ENCODE data around the gene DOP1A.

DOP1A gene, protein sequence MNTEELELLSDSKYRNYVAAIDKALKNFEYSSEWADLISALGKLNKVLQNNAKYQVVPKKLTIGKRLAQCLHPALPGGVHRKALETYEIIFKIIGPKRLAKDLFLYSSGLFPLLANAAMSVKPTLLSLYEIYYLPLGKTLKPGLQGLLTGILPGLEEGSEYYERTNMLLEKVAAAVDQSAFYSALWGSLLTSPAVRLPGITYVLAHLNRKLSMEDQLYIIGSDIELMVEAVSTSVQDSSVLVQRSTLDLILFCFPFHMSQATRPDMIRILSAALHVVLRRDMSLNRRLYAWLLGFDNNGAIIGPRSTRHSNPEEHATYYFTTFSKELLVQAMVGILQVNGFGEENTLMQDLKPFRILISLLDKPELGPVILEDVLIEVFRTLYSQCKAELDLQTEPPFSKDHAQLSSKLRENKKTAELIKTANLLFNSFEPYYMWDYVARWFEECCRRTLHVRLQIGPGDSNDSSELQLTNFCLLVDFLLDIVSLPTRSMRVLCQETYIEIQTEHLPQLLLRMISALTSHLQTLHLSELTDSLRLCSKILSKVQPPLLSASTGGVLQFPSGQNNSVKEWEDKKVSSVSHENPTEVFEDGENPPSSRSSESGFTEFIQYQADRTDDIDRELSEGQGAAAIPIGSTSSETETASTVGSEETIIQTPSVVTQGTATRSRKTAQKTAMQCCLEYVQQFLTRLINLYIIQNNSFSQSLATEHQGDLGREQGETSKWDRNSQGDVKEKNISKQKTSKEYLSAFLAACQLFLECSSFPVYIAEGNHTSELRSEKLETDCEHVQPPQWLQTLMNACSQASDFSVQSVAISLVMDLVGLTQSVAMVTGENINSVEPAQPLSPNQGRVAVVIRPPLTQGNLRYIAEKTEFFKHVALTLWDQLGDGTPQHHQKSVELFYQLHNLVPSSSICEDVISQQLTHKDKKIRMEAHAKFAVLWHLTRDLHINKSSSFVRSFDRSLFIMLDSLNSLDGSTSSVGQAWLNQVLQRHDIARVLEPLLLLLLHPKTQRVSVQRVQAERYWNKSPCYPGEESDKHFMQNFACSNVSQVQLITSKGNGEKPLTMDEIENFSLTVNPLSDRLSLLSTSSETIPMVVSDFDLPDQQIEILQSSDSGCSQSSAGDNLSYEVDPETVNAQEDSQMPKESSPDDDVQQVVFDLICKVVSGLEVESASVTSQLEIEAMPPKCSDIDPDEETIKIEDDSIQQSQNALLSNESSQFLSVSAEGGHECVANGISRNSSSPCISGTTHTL (N-terminal part only)

GRCh38 chr6:83067448-83068439 is at the start of gene DOP1A:
TSS of gene DOP1A (plus strand) at chr6:83067671. CDS start at chr6:83096978, 29,307 bp downstream.
- peak within 1 kb of the TSS; percentile 84 for H3K4me3 ChIP-seq (ENCODE audit: low read depth, low read length)
- peak; percentile 83 for TF ChIP-seq CTCF (IDR thresholded peaks at IDR 0.05; ENCODE audit: borderline replicate concordance, insufficient read depth, low read depth, low read length)

DNA sequence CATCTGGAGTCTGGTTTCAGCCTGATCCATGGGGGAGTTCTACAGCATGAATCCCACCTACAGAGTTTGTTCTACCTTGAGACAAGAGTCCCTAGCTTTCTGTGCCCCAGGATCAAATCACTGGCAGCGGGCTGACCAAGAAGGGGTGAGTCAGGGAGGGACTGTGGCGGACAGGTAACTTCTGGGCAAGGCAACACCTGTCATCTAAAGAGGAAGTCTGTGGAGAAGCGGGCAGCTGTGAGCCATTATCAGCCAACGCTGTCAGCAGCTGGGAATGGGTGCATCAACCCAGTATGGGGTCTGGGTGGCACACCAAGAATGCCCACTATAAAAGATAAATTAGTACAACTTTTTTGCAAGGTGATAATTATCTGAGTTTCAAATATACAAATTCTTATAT is 47.7 kb upstream of the DOP1A start:
- no peak for TF ChIP-seq CTCF (IDR thresholded peaks at IDR 0.05; ENCODE audit: borderline replicate concordance, insufficient read depth, low read depth, low read length)

DNA sequence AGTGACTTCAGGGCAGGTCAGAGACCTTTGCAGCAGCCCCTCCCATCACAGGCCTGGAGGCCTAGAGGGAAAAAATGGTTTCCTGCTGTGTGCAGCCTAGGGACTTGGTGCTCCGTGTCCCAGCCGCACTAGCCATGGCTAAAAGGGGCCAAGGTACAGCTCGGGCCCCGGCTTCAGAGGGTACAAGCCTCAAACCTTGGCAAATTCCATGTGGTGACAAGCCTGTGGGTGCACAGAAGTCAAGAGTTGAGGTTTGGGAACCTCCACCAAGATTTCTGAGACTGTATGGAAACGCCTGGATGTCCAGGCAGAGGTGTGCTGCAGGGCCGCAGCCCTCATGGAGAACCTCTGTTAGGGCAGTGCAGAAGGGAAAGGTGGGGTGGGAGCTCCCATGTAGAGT is 35.8 kb upstream of the DOP1A start:
- TF ChIP-seq CTCF (IDR thresholded peaks at IDR 0.05; ENCODE audit: borderline replicate concordance, insufficient read depth, low read depth, low read length): no peak
- H3K4me3 ChIP-seq (ENCODE audit: low read depth, low read length): no peak overlapping the region

More for the DNA sequence above, 47.7 kb upstream of the DOP1A start:
- no peak overlapping the region for H3K4me3 ChIP-seq (ENCODE audit: low read depth, low read length)

GRCh38 chr6:83038246-83038645 is 29.2 kb upstream of the DOP1A start:
- H3K4me3 ChIP-seq (ENCODE audit: low read depth, low read length): no peak overlapping the region
- no peak for TF ChIP-seq CTCF (IDR thresholded peaks at IDR 0.05; ENCODE audit: borderline replicate concordance, insufficient read depth, low read depth, low read length)

DNA sequence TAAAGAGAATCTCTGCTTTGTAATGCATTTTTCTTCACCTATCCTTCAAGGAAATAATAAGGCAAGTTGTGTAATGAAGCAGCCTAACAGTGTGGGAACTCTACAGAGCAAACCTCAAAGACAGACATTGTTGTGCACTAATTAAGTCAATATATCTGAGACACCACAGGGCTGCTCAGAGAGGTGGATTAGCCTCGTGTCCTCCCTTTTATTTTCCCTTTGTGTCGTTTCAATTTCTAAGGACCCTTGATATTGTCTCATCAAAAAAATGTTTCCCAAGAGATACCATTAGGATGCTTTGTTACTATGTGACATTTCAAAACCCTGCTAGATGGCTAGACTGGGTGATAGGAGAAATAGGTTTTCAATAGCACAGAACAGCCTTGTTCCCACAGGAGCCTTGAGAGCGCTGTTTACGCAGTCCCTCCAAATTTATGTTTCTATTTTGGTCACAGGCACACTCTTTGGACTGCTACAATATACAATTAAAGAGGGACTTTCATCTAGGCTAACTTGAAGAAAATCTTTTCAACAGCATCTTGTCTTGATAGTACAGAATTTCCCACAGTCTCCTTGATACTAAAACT is 24.9 kb upstream of the DOP1A start:
- TF ChIP-seq CTCF (IDR thresholded peaks at IDR 0.05; ENCODE audit: borderline replicate concordance, insufficient read depth, low read depth, low read length): no peak
- no peak overlapping the region for H3K4me3 ChIP-seq (ENCODE audit: low read depth, low read length)
